ENCODE measurements around the gene C1QBP.

DNA sequence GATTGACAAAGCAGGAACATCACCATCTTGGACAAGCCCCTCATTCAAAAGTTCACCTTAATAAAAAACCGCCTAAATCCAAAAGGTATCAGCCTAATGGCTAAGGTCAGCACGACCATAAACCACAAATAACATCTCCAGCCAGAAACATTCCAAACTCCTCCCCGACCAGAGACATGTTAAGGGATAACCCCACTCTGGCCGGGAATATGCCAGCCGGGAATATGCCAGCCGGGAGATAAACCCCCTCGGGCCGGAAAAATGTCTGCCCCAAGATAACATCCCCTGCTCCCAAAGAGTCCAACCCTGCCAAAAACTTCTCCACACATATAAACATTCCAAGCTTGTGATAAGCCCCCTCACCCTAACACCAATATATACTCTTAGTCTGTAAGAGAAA is 28.5 kb upstream of the C1QBP start:
- no peak for TF ChIP-seq CTCF (IDR thresholded peaks at IDR 0.05; ENCODE audit: control extremely low read depth in 1 of 3, insufficient read depth in 1 of 3, low read depth in 1 of 3, low read length in 3 of 3)
- TF ChIP-seq RAD21 (IDR thresholded peaks at IDR 0.05 in 1 of 2, conservative IDR thresholded peaks at IDR 0.05 in 1 of 2; ENCODE audit: low read depth in 2 of 2, low read length in 2 of 2): no peak
- no peak for TF ChIP-seq TAF1 (IDR thresholded peaks at IDR 0.05; ENCODE audit: low read depth, low read length)
- TF ChIP-seq KDM4A (IDR thresholded peaks at IDR 0.05; ENCODE audit: low read depth, low read length, severe bottlenecking): no peak
- no peak for TF ChIP-seq RFX5 (IDR thresholded peaks at IDR 0.05; ENCODE audit: borderline replicate concordance, low read depth, low read length)
- TF ChIP-seq SIX5 (IDR thresholded peaks at IDR 0.05; ENCODE audit: low read depth, low read length): no peak
- no peak for TF ChIP-seq EP300 (IDR thresholded peaks at IDR 0.05; ENCODE audit: borderline replicate concordance in 1 of 2, low read depth in 2 of 2, low read length in 2 of 2)
- no peak for TF ChIP-seq TEAD4 (IDR thresholded peaks at IDR 0.05; ENCODE audit: low read depth, low read length)
- TF ChIP-seq POLR2A (IDR thresholded peaks at IDR 0.05; ENCODE audit: control extremely low read depth in 1 of 2, low read depth in 2 of 2, low read length in 2 of 2): no peak
- TF ChIP-seq MAX (IDR thresholded peaks at IDR 0.05): no peak
- no peak for TF ChIP-seq BRCA1 (IDR thresholded peaks at IDR 0.05; ENCODE audit: low read depth, low read length)
- TF ChIP-seq ATF3 (IDR thresholded peaks at IDR 0.05; ENCODE audit: insufficient read depth, low read depth, low read length): no peak

All from H1 (cell line).